Breast epithelium (tissue), 3 donors: ENCODE data around the gene ANXA4.

Experiments
- POLR2A ChIP-seq: fragments of 450-650 bp; IDR thresholded peaks from one replicate; pipeline ENCODE4 v1.6.1; 2016; ENCODE audit warnings: antibody characterized with exemption, mild to moderate bottlenecking, moderate library complexity
- TF ChIP-seq, protein P1 (sequence below), 3 donors: fragments of 450-650 bp; IDR thresholded peaks; one replicate each; pipeline ENCODE4 v1.5.1; 2016 to 2017; ENCODE audit warnings: antibody characterized with exemption in 3 of 3, mild to moderate bottlenecking in 3 of 3, moderate library complexity in 3 of 3

DNA sequence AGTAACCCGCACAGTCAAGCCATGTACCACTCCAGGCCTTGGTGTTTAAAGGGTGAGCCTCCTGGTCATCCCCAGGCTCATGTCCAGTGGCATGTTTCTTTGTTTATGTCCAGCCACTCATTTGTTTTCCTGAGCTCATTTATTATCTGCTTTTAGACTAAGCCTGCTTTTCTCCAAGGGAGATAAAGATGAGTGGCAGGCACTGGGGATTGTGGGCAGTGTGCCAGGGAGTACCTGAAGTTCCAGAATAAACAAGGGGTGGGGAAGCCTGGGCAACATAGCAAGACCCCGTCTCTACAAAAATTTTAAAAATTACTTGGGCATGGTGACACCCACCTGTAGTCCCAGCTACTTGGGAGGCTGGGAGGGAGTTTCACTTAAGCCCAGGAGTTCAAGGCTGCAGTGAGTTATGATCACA lies 1.9 kb downstream of the ANXA4 start:
- TF ChIP-seq, protein P1, sequence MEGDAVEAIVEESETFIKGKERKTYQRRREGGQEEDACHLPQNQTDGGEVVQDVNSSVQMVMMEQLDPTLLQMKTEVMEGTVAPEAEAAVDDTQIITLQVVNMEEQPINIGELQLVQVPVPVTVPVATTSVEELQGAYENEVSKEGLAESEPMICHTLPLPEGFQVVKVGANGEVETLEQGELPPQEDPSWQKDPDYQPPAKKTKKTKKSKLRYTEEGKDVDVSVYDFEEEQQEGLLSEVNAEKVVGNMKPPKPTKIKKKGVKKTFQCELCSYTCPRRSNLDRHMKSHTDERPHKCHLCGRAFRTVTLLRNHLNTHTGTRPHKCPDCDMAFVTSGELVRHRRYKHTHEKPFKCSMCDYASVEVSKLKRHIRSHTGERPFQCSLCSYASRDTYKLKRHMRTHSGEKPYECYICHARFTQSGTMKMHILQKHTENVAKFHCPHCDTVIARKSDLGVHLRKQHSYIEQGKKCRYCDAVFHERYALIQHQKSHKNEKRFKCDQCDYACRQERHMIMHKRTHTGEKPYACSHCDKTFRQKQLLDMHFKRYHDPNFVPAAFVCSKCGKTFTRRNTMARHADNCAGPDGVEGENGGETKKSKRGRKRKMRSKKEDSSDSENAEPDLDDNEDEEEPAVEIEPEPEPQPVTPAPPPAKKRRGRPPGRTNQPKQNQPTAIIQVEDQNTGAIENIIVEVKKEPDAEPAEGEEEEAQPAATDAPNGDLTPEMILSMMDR (IDR thresholded peaks at IDR 0.05), result no peak
- no peak for TF ChIP-seq POLR2A
